Natural killer cell treated with Interleukin-12 subunit alpha and Interleukin-12 subunit beta and Interleukin-15 and Interleukin-18, amount 100 ng/mL, for 72 hours (primary cell): Measurements from ENCODE around the gene PLD5. TPM values are rescaled to one million over a fixed set of nuclear protein-coding genes. Genes with fewer than 3 reads are reported as not detected.

Experiments
- ATAC-seq, 2 donors: fragments of 150-1000 bp; cut with Tn5 transposase in 1 of 2; sonication (Bioruptor Pico), chemical (Tn5 transposase) in 1 of 2; 2 replicates each; pipeline ENCODE4 v1.10.0; 2021
- DNase-seq: peaks from one replicate; pipeline ENCODE4 v3.0.0; 2022; ENCODE audit warnings: low spot score
- H3K27ac Mint-ChIP-seq, 2 donors: 1 replicate in 1 of 2; 2 replicates in 1 of 2; pipeline ENCODE4 v1.8.0; 2022; ENCODE audit warnings: mixed read lengths in 2 of 2, mild to moderate bottlenecking in 1 of 2, moderate library complexity in 1 of 2
- H3K27me3 Mint-ChIP-seq, 2 donors: 1 replicate in 1 of 2; 2 replicates in 1 of 2; pipeline ENCODE4 v1.8.0; 2022; ENCODE audit warnings: mixed read lengths in 2 of 2
- H3K36me3 Mint-ChIP-seq: one replicate; pipeline ENCODE4 v1.8.0; 2022; ENCODE audit warnings: mixed read lengths
- H3K4me1 Mint-ChIP-seq, 2 donors: 1 replicate in 1 of 2; 2 replicates in 1 of 2; pipeline ENCODE4 v1.8.0; 2022; ENCODE audit warnings: low read depth in 2 of 2, mixed read lengths in 2 of 2, mild to moderate bottlenecking in 1 of 2
- H3K4me3 Mint-ChIP-seq: one replicate; pipeline ENCODE4 v1.8.0; 2022; ENCODE audit warnings: mixed read lengths
- H3K9me3 Mint-ChIP-seq: 2 replicates; pipeline ENCODE4 v1.8.0; 2022; ENCODE audit warnings: mixed read lengths
- total RNA-seq, 2 donors: library from RNA; stranded (reverse); gene quantifications; one replicate each; pipeline ENCODE4 v1.2.3, GENCODE V29; 2022

Gene PLD5
- total RNA-seq, 2 donors from 2014 or later: not detected

DNA sequence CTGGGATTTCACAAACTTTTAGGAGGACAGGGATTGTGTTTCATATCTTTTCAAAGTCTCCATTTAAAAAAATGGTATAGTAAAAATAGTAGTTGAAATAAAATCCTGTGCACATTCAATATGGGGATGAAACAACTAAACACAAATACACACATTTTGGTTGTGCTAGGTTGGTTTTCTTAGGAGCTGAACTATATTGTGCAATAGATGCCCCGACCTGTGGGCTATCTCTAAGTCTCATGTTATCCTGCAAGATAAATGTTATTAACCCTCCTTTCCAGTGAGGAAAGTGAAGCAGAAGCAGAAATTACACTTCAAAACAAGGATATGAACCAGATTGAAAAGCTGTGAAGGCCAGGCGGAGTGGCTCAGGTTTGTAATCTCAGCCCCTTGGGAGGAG, 1.3 kb upstream of the PLD5 start:
- DNase-seq: no peak
- no peaks in the 10 kb centered on the region for H3K9me3 Mint-ChIP-seq
- peak overlapping the region; percentile 42 for H3K4me3 Mint-ChIP-seq
- H3K36me3 Mint-ChIP-seq: no peaks in the 10 kb centered on the region
- peaks cover 0 to 3% of the 10 kb centered on the region in 2 donors for H3K4me1 Mint-ChIP-seq
- H3K27me3 Mint-ChIP-seq: peaks cover 22 to 54% of the 10 kb centered on the region in 2 donors
- ATAC-seq: no peak
- H3K27ac Mint-ChIP-seq: no peak overlapping the region

DNA sequence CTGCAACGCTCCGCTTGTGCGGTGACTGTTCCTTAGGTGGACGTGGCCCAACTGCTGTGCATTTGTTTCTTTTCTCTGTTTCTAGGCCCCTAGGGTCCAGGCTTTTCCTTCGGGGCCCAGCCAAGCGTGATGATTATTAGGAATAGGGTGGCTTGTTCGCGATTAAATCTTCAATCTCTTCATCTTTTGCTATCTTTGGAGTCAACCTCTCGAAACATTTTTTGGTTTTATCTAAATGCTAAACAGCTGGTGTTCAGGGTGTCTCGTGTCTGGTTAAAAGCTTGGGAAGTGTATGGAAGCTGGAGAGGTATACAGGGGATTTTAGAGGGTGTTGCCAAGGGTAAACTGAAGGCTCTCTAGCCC, 844 bp upstream of the PLD5 start:
- no peaks in the 10 kb centered on the region for H3K36me3 Mint-ChIP-seq
- H3K4me3 Mint-ChIP-seq: peak overlapping the region; percentile 42
- DNase-seq (no peak), ATAC-seq (no peak)
- H3K27me3 Mint-ChIP-seq: peaks cover 25 to 57% of the 10 kb centered on the region in 2 donors
- no peaks in the 10 kb centered on the region for H3K9me3 Mint-ChIP-seq
- no peak overlapping the region for H3K27ac Mint-ChIP-seq
- H3K4me1 Mint-ChIP-seq: peaks cover 0 to 3% of the 10 kb centered on the region in 2 donors

DNA sequence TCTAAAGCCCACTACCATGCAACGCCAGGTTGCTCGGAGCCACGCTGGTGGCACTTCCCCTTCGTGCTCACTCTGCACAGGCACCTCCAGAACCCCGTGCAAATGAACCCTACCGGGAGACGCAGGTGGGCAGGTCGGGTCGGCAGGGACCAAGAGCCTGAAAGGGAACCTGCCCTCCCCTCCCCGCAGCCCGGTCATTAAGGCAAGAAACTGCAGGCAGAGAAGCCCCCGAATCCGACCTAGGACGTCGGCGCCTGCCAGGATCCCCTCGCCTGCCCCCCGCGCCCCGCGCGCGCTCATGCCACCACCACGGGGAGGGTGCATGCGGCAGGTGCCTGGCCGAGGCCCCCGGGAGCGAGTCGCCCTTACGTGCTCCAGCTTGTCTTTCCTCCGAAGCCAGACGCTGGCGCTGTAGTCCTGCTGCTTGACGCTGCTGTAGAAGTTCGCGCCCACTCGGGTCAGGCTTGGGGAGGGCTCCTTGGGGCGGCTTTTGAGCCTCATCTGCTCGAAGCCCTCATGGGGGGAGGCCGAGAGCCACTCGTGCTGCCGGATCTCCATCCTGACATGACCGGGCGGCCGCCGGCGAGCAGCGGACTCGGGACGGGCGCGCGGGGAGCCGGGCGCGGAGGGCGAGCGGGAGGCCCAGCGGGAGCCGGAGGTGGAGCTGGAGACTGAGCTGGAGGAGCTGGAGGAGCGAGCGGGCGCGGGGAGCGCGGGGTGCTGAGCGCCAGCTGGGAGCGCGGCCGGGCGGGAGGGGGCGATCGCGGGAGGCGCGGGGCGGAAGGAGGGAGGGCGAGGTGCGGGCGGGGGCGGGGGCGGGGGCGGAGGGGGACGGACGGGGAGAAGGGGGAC, 552 bp downstream of the PLD5 start:
- no peak overlapping the region for H3K27ac Mint-ChIP-seq
- ATAC-seq (no peak), DNase-seq (no peak)
- peaks cover 0 to 3% of the 10 kb centered on the region in 2 donors for H3K4me1 Mint-ChIP-seq
- no peaks in the 10 kb centered on the region for H3K9me3 Mint-ChIP-seq
- no peaks in the 10 kb centered on the region for H3K36me3 Mint-ChIP-seq
- H3K4me3 Mint-ChIP-seq: no peak overlapping the region
- H3K27me3 Mint-ChIP-seq: peaks cover 25 to 50% of the 10 kb centered on the region in 2 donors

DNA sequence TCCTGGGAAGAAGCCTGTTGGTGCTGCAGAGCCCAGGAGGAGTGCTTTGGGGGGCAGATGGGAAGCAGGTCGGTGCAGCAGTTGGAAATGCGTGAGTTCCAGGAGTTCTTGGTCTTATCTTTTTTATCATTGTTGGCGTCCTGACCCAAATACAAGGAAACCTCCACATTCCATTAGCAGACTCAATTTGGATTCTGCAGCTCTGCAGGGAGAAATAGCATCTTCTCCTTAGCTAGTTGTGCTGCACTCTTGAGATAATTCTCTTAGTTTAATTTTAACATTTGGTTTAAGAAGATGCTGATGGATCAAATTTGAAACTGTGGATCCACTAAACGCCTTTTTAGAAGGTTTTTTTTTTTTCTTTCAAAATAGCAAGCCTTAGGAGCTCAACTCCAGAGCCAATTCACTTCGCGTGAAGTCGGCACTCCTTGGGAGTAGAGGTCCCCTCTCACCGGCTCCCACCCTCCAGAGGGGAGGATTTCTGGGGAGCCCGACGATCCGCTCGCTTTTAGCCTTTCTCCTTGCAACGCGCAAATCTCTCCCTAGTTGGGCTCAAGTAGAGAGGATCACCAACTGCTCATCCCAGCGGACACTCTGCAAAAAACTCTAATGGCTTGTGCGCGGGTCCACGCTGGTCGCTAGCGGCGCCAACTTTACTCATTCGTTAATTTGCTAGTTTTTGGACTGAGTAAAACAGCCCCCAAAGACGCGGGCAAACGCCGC, 1.3 kb downstream of the PLD5 start:
- H3K4me1 Mint-ChIP-seq: peaks cover 0 to 3% of the 10 kb centered on the region in 2 donors
- no peak overlapping the region for H3K4me3 Mint-ChIP-seq
- H3K27ac Mint-ChIP-seq: no peak overlapping the region
- ATAC-seq (no peak), DNase-seq (no peak)
- no peaks in the 10 kb centered on the region for H3K36me3 Mint-ChIP-seq
- peaks cover 25 to 50% of the 10 kb centered on the region in 2 donors for H3K27me3 Mint-ChIP-seq
- no peaks in the 10 kb centered on the region for H3K9me3 Mint-ChIP-seq

DNA sequence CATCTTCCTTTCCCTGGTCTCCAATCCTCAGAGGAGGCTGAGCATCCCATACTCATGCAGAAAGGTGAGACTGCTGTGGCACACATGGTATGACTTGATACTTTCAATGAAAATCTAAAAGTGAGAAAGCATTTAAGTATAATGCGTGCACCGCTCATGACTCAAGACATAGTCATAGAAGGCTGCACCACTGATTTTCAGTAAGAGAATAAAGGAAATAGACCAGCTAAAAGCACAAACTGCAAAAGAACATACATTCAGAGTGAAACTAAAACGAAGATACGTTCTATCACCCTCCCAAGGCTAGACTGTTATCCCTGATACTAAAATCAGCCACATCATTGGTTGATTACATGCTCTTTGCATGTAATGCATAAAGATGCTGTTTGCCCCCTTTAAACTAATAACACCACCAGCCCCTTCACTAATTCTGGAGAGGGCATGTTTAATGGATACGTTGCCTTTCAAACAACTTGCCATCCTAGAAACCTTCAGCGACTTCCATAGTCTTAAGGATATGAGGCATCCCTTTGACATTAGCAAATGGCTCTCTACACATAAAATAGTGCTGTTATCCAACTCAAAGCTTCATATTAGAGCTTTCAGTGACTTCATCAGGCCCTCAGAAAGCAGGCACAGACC, 2.1 kb downstream of the PLD5 start:
- H3K36me3 Mint-ChIP-seq: no peaks in the 10 kb centered on the region
- DNase-seq (no peak), ATAC-seq (peak in 1 of 2 donors; percentile 59)
- no peaks in the 10 kb centered on the region for H3K9me3 Mint-ChIP-seq
- H3K27ac Mint-ChIP-seq: no peak overlapping the region
- H3K4me1 Mint-ChIP-seq: peaks cover 0 to 3% of the 10 kb centered on the region in 2 donors
- H3K27me3 Mint-ChIP-seq: peaks cover 25 to 50% of the 10 kb centered on the region in 2 donors
- H3K4me3 Mint-ChIP-seq: no peak overlapping the region

DNA sequence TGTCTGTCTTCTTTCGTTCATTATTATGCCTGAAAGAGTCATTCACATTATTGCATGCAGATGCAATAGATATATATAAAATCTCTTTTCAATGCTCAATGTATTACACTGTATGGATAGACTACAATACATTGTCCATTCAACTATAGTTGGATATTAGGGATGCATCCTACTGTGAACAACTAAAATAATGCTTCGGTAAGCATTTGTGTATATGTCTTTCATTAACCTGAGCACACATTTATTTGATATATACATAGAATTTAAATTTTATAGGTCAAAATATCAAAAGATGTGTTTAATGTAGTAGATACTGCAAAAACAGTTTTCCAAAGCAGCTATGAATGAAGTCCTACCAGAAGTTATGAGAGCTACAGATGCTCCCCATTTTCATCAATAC, 8.9 kb downstream of the PLD5 start:
- H3K36me3 Mint-ChIP-seq: no peaks in the 10 kb centered on the region
- H3K27ac Mint-ChIP-seq: no peak overlapping the region
- no peak overlapping the region for H3K4me3 Mint-ChIP-seq
- H3K4me1 Mint-ChIP-seq: no peaks in the 10 kb centered on the region
- peaks cover under 1 to 2% of the 10 kb centered on the region in 2 donors for H3K27me3 Mint-ChIP-seq
- DNase-seq (no peak), ATAC-seq (no peak)
- H3K9me3 Mint-ChIP-seq: peaks cover 4% of the 10 kb centered on the region

DNA sequence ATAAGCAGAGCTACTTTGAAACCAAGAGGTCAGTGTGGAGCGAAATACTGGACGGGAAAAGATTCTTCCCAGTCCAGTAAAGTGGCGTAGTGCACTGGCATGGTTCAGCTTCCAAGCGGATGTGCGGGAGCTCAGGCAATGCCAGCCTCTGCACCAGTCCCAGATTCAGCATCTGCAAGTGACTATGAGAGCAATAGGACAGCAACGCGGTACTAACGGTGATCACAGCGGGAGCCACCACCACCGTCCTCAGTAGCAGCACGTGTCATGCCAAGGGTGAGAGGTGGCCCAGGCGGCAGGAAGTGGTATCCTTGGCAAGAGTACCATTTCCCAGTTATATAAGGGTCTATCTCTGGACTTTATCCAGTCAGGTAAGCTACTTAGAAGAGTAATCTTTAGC, 17.8 kb downstream of the PLD5 start:
- no peaks in the 10 kb centered on the region for H3K9me3 Mint-ChIP-seq

DNA sequence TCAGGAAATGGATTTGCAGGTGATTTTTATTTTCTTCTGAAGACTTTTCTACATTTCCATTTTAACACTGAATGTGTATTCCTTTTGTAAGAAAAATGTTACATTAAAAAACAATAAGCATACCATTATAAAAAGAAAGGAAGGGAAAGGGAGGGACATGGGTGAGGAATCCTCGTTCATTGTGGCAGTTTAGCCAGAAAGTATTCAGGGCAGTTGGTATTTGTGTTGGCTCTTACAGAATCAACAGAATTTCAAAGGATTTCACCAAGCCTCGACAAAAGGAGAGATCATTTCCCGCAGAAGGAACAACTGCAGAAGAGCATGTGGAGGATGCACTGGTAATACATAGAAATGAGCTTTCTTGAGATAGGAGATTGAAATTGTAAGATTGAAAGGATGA, 35.0 kb downstream of the PLD5 start:
- Mint-ChIP-seq H3K4me3 (no peak overlapping the region), H3K36me3 (no peaks in the 10 kb centered on the region), H3K4me1 (no peaks in the 10 kb centered on the region), H3K27me3 (peaks cover 3 to 18% of the 10 kb centered on the region in 2 donors), H3K27ac (no peak overlapping the region), H3K9me3 (peaks cover 15% of the 10 kb centered on the region)
- ATAC-seq: no peak
- DNase-seq: no peak

More for the DNA sequence above, 17.8 kb downstream of the PLD5 start:
- Mint-ChIP-seq H3K27me3 (peaks cover 0 to 8% of the 10 kb centered on the region in 2 donors), H3K4me3 (no peak overlapping the region), H3K27ac (no peak overlapping the region), H3K4me1 (no peaks in the 10 kb centered on the region), H3K36me3 (no peaks in the 10 kb centered on the region)
- no peak for DNase-seq
- ATAC-seq: no peak

DNA sequence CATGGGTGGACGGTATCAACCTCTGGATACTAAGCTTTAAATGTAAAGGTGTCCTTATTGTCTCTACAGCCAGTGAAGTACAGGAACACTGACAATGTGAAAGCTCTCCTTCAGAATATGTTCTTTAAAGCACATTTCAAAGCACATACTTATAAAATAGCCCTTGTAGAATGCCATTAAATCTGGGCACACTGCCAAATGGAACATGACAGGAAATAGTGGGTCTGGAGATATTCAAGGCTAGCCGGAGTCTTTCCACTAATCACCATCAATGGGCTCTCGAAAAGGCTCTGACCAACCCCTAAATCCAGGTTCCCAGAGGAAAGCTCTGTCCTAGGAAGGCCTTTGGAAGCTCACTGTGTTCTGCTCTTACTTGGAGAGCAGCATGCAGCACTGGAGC, 46.6 kb downstream of the PLD5 start:
- Mint-ChIP-seq H3K27me3 (peaks cover 0 to 3% of the 10 kb centered on the region in 2 donors), H3K4me1 (no peaks in the 10 kb centered on the region), H3K9me3 (no peaks in the 10 kb centered on the region), H3K4me3 (no peak overlapping the region), H3K27ac (no peak overlapping the region), H3K36me3 (no peaks in the 10 kb centered on the region)
- ATAC-seq (no peak), DNase-seq (no peak)

DNA sequence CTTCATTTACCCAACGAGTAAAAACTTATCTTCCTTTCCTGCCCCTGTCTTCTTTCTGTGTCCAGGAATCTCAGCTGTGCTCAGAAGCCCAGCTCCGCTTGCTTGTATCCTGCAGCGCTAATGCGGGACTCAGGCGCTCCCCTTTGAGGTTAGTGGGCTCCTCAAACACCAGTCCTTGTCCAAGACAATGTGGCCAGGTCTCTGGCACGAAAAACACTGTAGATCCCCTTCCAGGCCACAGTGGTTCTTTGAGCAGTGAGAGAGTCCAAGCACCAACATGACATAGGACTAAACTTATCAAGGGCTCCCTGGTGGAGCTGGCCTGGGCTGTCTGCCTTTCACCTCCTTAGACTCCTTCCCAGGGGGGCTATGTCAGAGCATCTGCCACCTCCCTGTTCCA, 53.7 kb downstream of the PLD5 start:
- ATAC-seq: peak in 1 of 2 donors; percentile 45
- Mint-ChIP-seq H3K4me1 (no peaks in the 10 kb centered on the region), H3K27me3 (peaks cover 0 to 6% of the 10 kb centered on the region in 2 donors), H3K36me3 (no peaks in the 10 kb centered on the region), H3K27ac (no peak overlapping the region), H3K9me3 (no peaks in the 10 kb centered on the region), H3K4me3 (no peak overlapping the region)
- no peak for DNase-seq

DNA sequence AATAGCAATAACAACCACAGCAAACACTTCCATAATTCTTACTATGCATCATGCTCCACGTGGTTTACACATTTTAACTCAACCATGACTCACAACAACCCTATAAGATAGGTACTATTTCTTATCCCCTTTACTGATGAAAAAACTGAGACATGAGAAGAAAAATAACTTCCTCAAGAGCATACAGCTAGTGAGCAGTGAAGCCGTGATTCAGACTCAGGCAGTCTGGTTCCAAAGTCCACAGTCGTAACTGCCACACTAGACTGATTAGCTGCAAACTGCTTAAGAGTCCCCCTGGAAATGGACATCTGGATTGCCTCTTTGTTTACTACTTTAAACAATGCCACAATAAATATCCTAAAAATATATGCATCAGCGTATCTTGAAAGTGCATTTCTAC, 55.7 kb downstream of the PLD5 start:
- no peak overlapping the region for H3K4me3 Mint-ChIP-seq
- no peaks in the 10 kb centered on the region for H3K9me3 Mint-ChIP-seq
- no peak for ATAC-seq
- H3K27ac Mint-ChIP-seq: no peak overlapping the region
- no peaks in the 10 kb centered on the region for H3K4me1 Mint-ChIP-seq
- DNase-seq: no peak
- H3K36me3 Mint-ChIP-seq: no peaks in the 10 kb centered on the region
- peaks cover 0 to 6% of the 10 kb centered on the region in 2 donors for H3K27me3 Mint-ChIP-seq

DNA sequence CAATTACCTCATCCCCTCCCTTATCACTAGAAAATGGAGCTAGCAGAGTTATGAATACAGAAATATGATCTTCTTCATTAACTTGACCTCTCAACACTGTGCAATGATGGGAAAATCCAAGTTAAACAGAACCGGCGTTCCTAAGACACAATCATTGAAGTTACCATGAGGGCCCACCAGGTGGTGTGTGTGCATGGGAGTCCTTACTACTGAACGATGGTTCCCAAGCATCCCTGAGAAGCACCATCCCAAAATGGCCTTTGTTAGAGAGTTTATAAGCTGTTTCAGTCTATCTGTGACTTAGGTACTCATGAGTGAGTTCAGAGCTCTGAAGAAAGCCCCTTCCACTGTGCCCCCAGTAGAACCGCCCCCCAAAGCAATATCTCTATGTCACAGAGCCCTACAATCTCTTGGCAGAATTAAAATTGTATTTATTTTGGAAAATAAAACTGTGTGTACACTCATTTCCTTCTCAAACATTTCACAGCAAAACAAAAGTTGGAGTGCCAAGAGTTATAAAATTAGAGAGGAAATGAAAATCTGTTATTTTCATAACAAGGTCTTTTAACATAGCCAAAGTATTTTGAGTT, 56.8 kb downstream of the PLD5 start:
- DNase-seq (no peak), ATAC-seq (no peak)
- no peaks in the 10 kb centered on the region for H3K36me3 Mint-ChIP-seq
- H3K4me3 Mint-ChIP-seq: no peak overlapping the region
- peaks cover 0 to under 1% of the 10 kb centered on the region in 2 donors for H3K27me3 Mint-ChIP-seq
- no peak overlapping the region for H3K27ac Mint-ChIP-seq
- H3K9me3 Mint-ChIP-seq: no peaks in the 10 kb centered on the region
- no peaks in the 10 kb centered on the region for H3K4me1 Mint-ChIP-seq

DNA sequence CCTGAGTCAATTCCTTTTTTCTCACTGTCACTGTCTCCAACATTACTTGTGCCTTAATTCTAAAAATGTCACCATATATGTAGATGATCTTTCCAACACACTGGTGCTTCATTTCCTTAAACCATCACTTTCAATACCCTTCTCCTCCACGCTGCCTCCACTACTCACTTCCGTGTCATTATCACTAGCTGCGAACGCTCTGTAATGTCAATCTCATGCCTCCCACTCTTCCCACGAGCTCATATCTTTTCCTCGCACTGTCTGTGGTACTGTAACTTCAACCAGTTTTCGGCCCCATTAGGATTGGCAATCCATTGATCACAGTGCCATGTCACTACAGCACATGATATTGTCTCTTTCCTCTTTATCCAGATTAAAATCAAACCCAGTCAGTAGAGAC, 61.6 kb downstream of the PLD5 start:
- Mint-ChIP-seq H3K4me1 (no peaks in the 10 kb centered on the region), H3K27ac (no peak overlapping the region), H3K4me3 (no peak overlapping the region), H3K27me3 (peaks cover 0 to 2% of the 10 kb centered on the region in 2 donors), H3K9me3 (no peaks in the 10 kb centered on the region), H3K36me3 (no peaks in the 10 kb centered on the region)
- DNase-seq (no peak), ATAC-seq (no peak)
